LNCaP clone FGC (cell line): ENCODE measurements around the gene NT5C2.

ENCODE experiments used
- DNase-seq: peaks from one replicate; pipeline ENCODE4 v3.0.0-alpha.2; 2011; ENCODE audit warnings: low read depth
- H3K4me3 ChIP-seq: 2 replicates; pipeline ENCODE4 v1.5.1; 2011; ENCODE audit warnings: mild to moderate bottlenecking, low read depth, low read length, control low read depth
- TF ChIP-seq, protein P1 (sequence below): IDR thresholded peaks from 2 replicates; pipeline ENCODE4 v1.5.1; 2012; ENCODE audit warnings: mild to moderate bottlenecking; ENCODE audit not compliant: control insufficient read depth, insufficient read depth; ENCODE audit errors: extremely low read depth

Gene NT5C2

DNA sequence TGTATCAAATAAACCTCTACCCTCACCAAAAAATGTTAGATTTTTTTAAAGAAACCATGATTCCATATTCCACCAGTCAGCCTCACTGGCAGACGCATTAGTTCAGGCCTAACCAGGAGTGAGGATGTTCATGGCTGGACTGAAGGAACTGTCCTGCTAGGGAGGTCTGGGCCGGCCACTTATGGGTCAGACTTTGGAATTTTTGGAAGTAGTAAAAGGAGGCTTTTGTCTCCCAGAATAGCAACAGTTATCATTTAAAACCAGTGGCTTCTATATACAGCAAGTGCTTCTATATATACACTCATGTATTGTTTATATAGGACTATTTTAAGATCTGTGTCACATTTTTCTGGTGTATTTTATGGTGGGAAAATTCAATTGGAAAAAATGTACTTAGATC is 154.5 kb downstream of the NT5C2 start:
- no peak for DNase-seq
- TF ChIP-seq, protein P1, sequence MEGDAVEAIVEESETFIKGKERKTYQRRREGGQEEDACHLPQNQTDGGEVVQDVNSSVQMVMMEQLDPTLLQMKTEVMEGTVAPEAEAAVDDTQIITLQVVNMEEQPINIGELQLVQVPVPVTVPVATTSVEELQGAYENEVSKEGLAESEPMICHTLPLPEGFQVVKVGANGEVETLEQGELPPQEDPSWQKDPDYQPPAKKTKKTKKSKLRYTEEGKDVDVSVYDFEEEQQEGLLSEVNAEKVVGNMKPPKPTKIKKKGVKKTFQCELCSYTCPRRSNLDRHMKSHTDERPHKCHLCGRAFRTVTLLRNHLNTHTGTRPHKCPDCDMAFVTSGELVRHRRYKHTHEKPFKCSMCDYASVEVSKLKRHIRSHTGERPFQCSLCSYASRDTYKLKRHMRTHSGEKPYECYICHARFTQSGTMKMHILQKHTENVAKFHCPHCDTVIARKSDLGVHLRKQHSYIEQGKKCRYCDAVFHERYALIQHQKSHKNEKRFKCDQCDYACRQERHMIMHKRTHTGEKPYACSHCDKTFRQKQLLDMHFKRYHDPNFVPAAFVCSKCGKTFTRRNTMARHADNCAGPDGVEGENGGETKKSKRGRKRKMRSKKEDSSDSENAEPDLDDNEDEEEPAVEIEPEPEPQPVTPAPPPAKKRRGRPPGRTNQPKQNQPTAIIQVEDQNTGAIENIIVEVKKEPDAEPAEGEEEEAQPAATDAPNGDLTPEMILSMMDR, result no peak
- no peak overlapping the region for H3K4me3 ChIP-seq
